Activated T-cell treated with anti-CD3 and anti-CD28 coated beads, Interleukin-2, amount 50 U/mL, for 4 hours (primary cell): ENCODE measurements around the gene PLSCR4. TPM values are rescaled to one million over a fixed set of nuclear protein-coding genes. Genes with fewer than 3 reads are reported as not detected.
"Not testable (repeated sequence)": the region's sequence is repeated elsewhere in the genome, so short reads cannot be mapped to it uniquely, and the experiment has no call there.

Experiments used
- ATAC-seq, 2 donors: fragments of 200-7000 bp; cut with Tn5 transposase; one replicate each; pipeline ENCODE4 v1.10.0; 2021
- DNase-seq: peaks from one replicate; pipeline ENCODE4 v3.0.0-alpha.2; 2020
- H3K27me3 Mint-ChIP-seq: one replicate; pipeline ENCODE4 v1.8.0; 2021; ENCODE audit warnings: low read depth, mixed read lengths
- H3K36me3 Mint-ChIP-seq: one replicate; pipeline ENCODE4 v1.8.0; 2022; ENCODE audit warnings: mixed read lengths; ENCODE audit not compliant: insufficient read depth
- H3K4me1 Mint-ChIP-seq: one replicate; pipeline ENCODE4 v1.8.0; 2021; ENCODE audit warnings: low read depth, mixed read lengths
- H3K4me3 Mint-ChIP-seq: one replicate; pipeline ENCODE4 v1.8.0; 2021; ENCODE audit warnings: mild to moderate bottlenecking, moderate library complexity, mixed read lengths
- H3K9me3 Mint-ChIP-seq: one replicate; pipeline ENCODE4 v1.8.0; 2021; ENCODE audit warnings: mixed read lengths
- total RNA-seq, 3 donors: library from RNA; stranded (reverse); gene quantifications; one replicate each; pipeline ENCODE4 v1.2.1, GENCODE V29; 2021

The PLSCR4 gene
- total RNA-seq, 3 donors from 2014 or later, result 0.24 TPM; not detected in 2

DNA sequence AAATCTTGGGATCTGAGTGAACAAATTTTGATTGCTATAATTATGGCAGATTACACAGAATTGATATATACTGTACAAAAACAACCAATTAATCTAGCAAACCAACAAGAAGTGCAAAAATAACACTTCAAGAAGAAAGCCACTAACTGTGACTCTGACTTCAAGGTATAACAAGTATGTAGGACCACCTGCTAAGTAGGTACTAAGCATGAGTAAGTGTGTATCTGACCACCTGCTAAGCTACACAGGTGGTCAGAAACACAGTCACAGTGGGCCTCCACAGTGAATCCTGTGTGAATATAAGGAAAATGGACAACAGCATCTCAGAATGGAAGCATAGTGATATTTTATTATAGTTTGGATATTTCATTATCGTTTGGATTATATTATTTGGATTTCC is 14.8 kb upstream of the PLSCR4 start:
- Mint-ChIP-seq H3K27me3 (no peaks in the 10 kb centered on the region), H3K9me3 (no peaks in the 10 kb centered on the region), H3K4me1 (no peaks in the 10 kb centered on the region), H3K4me3 (no peak overlapping the region), H3K36me3 (no peaks in the 10 kb centered on the region)
- DNase-seq (no peak), ATAC-seq (no peak)

DNA sequence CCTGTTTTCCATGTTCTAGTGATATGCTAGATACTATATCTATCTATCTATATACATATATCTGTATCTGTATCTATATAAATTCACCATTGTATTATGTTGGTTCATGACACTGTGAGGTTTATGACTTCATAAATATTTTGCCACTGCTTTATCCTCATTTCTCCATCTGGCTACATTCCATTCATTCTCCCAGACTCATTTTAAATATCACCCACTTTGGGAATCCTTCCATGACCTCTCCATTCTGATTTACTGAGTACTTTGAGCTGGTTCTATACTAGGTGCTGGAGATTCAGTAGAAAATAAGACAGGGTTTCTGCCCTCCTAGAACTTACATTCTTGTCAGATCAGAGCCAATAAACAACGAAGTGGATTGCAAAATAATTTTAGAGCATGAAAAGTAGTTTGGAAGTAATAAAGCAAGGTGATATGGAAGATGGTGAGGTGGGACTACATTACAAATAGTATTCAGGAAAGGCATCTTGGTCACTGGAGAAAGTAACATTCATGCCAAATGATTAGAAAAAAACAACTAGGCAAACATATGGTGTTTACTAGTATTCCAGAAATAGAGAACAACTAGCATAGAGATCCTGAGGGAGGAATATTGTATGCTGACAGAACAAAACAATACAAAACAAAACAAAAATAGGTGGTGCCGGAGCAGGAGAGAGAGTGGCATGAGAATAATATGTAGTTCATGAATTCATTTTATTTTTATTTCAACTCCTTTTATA is 11.6 kb upstream of the PLSCR4 start:
- Mint-ChIP-seq H3K36me3 (no peaks in the 10 kb centered on the region), H3K9me3 (no peaks in the 10 kb centered on the region), H3K4me1 (no peaks in the 10 kb centered on the region), H3K4me3 (no peak overlapping the region), H3K27me3 (peaks cover 2% of the 10 kb centered on the region)
- DNase-seq (no peak), ATAC-seq (no peak)

DNA sequence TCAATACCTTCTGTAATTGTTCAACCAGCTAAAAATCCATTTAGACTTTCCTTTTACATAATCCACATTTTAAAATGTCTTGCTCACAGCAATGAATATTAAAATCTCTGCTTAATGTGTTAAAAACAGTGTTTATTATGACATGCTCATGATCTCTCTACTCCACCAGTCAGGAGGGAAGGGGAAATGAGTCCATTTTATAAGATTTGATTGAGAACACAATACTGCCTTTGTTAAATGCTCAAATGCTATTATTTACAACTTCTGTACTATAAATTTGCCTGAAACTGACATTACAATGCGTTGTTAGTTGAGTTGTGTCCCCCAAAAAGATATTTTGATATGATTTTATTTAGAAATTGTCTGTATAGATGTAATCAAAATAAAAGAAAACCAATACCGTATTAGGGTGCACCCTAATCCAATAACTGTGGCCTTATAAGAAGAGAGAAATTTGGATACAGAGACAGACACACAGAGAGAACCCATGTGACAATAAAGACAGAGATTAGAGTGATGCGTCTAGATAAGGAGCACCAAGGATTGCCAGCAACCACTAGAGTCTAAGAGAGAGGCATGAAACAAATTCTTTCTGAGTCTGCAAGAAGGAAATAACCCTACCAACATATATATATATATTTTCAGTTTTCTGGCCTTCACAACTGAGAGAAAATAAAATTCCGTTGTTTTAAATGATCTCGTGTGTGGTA is 9.1 kb upstream of the PLSCR4 start:
- ATAC-seq (no peak), DNase-seq (no peak)
- no peaks in the 10 kb centered on the region for H3K9me3 Mint-ChIP-seq
- H3K36me3 Mint-ChIP-seq, result no peaks in the 10 kb centered on the region
- no peak overlapping the region for H3K4me3 Mint-ChIP-seq
- H3K27me3 Mint-ChIP-seq, result peaks cover 7% of the 10 kb centered on the region
- no peaks in the 10 kb centered on the region for H3K4me1 Mint-ChIP-seq

DNA sequence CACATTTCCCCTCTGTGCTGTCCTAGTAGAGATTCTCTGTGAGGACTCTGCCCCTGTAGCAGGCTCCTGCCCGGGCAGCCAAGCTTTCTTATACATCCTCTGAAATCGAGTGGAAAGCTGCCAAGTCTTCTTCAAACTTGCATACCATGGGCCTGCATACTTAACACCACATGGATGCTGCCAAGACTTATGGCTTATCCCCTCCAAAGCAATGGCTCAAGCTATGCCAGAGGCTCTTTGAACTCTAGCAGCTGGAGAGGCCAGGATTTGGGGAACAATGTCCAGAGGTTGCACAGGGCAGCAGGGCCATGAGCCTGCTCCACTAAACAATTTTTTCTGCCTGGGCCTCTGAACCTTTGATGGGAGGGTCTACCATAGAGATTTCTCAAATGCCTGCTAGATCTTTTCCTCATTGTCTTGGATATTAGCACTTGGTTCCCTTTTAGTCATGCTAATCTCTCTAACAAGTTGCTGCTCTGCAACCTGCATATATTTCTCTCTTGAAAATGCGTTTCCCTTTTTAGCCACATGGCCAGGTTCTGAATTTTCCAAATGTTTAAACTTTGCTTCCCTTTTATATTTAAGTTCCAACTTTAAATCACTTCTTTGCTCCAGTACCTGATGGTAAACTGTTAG is 6.1 kb upstream of the PLSCR4 start:
- Mint-ChIP-seq H3K36me3 (no peaks in the 10 kb centered on the region), H3K4me1 (no peaks in the 10 kb centered on the region), H3K4me3 (no peak overlapping the region), H3K9me3 (no peaks in the 10 kb centered on the region), H3K27me3 (peaks cover 21% of the 10 kb centered on the region)
- DNase-seq (no peak), ATAC-seq (no peak)

GRCh38 chr3:146252445-146252844 is 1.5 kb upstream of the PLSCR4 start:
- H3K4me3 Mint-ChIP-seq, H3K9me3 Mint-ChIP-seq, DNase-seq, ATAC-seq, H3K4me1 Mint-ChIP-seq, H3K36me3 Mint-ChIP-seq: not testable (repeated sequence)
- H3K27me3 Mint-ChIP-seq, result peaks cover 34% of the 10 kb centered on the region

GRCh38 chr3:146249921-146250320 is 984 bp downstream of the PLSCR4 start:
- no peaks in the 10 kb centered on the region for H3K36me3 Mint-ChIP-seq

DNA sequence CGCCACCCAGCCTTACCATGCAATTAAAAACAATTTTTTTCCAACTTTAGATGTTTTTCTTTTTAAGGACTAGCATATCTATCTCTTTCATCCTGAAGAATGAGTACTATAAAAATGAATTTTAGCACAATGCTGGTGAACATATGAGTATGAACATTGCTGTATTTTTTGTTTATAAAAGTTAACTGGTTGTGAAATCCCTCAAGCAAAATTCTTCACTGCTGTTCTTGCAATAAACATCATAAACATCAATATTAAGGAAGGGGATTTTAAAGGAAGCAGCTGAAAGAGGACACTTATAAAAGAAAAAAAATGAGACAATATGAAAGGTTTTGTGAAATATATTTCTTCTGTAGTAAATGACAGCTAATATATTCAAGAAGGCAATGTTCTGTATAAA is 3.0 kb downstream of the PLSCR4 start:
- Mint-ChIP-seq H3K9me3 (no peaks in the 10 kb centered on the region), H3K36me3 (no peaks in the 10 kb centered on the region), H3K27me3 (peaks cover 28% of the 10 kb centered on the region), H3K4me3 (no peak overlapping the region), H3K4me1 (peaks cover 3% of the 10 kb centered on the region)
- ATAC-seq (no peak), DNase-seq (no peak)

More at GRCh38 chr3:146249921-146250320, 984 bp downstream of the PLSCR4 start:
- H3K9me3 Mint-ChIP-seq, result no peaks in the 10 kb centered on the region
- peak overlapping the region; percentile 53 for H3K4me3 Mint-ChIP-seq
- no peak for ATAC-seq
- peaks cover 3% of the 10 kb centered on the region for H3K4me1 Mint-ChIP-seq
- peaks cover 31% of the 10 kb centered on the region for H3K27me3 Mint-ChIP-seq
- DNase-seq, result no peak

GRCh38 chr3:146246526-146246925 is 4.4 kb downstream of the PLSCR4 start:
- DNase-seq (no peak), ATAC-seq (no peak)
- Mint-ChIP-seq H3K9me3 (no peaks in the 10 kb centered on the region), H3K27me3 (peaks cover 14% of the 10 kb centered on the region), H3K4me1 (peaks cover 3% of the 10 kb centered on the region), H3K4me3 (no peak overlapping the region), H3K36me3 (no peaks in the 10 kb centered on the region)

- Mint-ChIP-seq H3K4me3 (no peak overlapping the region), H3K9me3 (no peaks in the 10 kb centered on the region), H3K4me1 (no peaks in the 10 kb centered on the region), H3K27me3 (peaks cover 4% of the 10 kb centered on the region), H3K36me3 (no peaks in the 10 kb centered on the region)
- ATAC-seq (no peak), DNase-seq (no peak)
Observed at GRCh38 chr3:146243559-146243958, 7.3 kb downstream of the PLSCR4 start.

GRCh38 chr3:146241523-146242240 is 9.2 kb downstream of the PLSCR4 start:
- Mint-ChIP-seq H3K36me3 (peaks cover 2% of the 10 kb centered on the region), H3K27me3 (peaks cover 5% of the 10 kb centered on the region), H3K9me3 (peaks cover 8% of the 10 kb centered on the region), H3K4me3 (no peak overlapping the region), H3K4me1 (no peaks in the 10 kb centered on the region)
- ATAC-seq, result no peak
- no peak for DNase-seq

DNA sequence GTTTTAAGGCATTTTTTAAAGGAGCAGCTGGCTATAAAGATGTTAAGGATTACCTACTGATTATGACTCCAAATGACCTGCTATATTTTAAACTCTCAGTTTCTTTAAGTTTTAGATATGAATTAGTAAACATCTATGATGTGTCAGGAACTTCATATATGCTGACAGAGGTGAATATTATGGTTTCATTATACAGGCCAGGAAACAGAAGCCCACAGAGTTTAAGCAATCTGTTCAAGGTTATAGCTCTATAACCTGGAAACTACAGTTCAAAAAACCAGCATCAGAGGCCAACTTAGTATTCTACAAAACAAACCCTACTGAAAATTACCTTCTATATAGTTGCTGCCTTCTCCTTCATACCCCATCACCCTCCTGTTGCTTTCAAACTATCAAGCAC is 17.4 kb downstream of the PLSCR4 start:
- H3K4me1 Mint-ChIP-seq, result no peaks in the 10 kb centered on the region
- H3K27me3 Mint-ChIP-seq, result peaks cover 7% of the 10 kb centered on the region
- ATAC-seq (no peak), DNase-seq (no peak)
- peaks cover 2% of the 10 kb centered on the region for H3K36me3 Mint-ChIP-seq
- no peak overlapping the region for H3K4me3 Mint-ChIP-seq
- H3K9me3 Mint-ChIP-seq, result peaks cover 31% of the 10 kb centered on the region

DNA sequence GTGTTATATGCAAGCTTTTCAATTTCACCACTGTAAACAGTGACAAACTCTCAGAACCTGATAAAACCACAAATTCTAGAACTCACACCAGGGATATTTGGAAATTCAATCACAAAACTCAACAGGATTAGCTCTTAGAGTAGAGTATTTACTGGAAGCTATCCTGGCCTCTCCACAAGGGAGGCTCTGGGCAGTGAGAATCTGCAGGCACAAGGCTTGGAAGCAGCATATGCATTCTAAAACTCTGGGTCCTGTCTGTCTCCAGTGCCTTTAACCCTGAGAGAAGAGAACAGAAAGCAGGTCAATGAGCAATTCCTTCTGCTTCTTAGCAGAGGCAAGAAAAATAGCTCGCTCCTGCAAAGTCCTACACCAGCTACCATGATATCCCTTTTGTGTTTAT is 23.4 kb downstream of the PLSCR4 start:
- no peaks in the 10 kb centered on the region for H3K36me3 Mint-ChIP-seq
- H3K27me3 Mint-ChIP-seq, result no peaks in the 10 kb centered on the region
- H3K4me3 Mint-ChIP-seq, result no peak overlapping the region
- no peaks in the 10 kb centered on the region for H3K4me1 Mint-ChIP-seq
- DNase-seq, result no peak
- ATAC-seq, result no peak
- no peaks in the 10 kb centered on the region for H3K9me3 Mint-ChIP-seq

GRCh38 chr3:146226881-146227280 is 24.0 kb downstream of the PLSCR4 start:
- Mint-ChIP-seq H3K36me3 (no peaks in the 10 kb centered on the region), H3K4me1 (no peaks in the 10 kb centered on the region), H3K27me3 (no peaks in the 10 kb centered on the region), H3K9me3 (no peaks in the 10 kb centered on the region), H3K4me3 (no peak overlapping the region)
- ATAC-seq (no peak), DNase-seq (no peak)

DNA sequence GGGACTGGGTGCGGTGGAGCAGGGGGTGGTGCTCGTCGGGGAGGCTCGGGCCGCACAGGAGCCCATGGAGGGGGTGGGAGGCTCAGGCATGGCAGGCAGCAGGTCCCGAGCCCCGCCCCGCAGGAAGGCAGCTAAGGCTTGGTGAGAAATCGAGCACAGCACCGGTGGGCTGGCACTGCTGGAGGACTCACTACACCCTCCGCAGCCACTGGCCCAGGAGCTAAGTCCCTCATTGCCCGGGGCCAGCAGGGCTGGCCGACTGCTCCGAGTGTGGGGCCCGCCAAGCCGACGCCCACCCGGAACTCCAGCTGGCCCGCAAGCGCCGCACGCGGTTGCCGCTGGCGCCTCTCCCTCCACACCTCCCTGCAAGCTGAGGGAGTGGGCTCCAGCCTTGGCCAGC is 25.4 kb downstream of the PLSCR4 start:
- DNase-seq, H3K9me3 Mint-ChIP-seq, H3K27me3 Mint-ChIP-seq, ATAC-seq, H3K36me3 Mint-ChIP-seq, H3K4me1 Mint-ChIP-seq, H3K4me3 Mint-ChIP-seq: not testable (repeated sequence)
